Hematopoietic multipotent progenitor cell treated with erythropoietin and hydrocortisone succinate and interleukin-3 and kit ligand, for 15 days (in vitro differentiated cells): Measurements from ENCODE around the gene AKAP13.

Experiments
- DNase-seq: peaks from one replicate; pipeline ENCODE4 v3.0.0-alpha.2; 2015; ENCODE audit warnings: low spot score

AKAP13 gene

GRCh38 chr15:85706779-85707518, 326.5 kb downstream of the AKAP13 start:
- peak; percentile 61 for DNase-seq

- DNase-seq, result no peak
These were observed 327.3 kb downstream of the AKAP13 start for GRCh38 chr15:85707519-85708338.

GRCh38 chr15:85708402-85708941, 328.1 kb downstream of the AKAP13 start:
- no peak for DNase-seq

DNA sequence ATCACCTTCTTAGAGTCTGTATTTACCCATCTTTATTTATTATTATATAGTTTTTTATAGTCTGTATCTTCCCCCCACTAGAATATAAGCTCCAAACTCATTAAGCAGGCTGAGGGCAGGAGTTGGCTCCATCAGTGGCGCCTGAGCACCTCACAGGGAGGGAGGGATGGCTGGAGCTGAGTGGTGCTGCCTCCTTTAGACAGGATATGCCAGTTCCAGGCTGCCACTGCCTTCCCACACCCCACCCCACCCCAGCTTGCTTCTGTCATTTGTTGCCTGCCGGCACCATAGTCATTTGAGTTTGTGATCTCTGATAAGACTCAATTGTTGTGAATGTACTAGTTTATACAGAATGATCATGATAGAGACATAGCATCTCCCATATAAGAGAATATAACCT, 328.8 kb downstream of the AKAP13 start:
- no peak for DNase-seq

GRCh38 chr15:85710340-85710842, 330.0 kb downstream of the AKAP13 start:
- no peak for DNase-seq

DNA sequence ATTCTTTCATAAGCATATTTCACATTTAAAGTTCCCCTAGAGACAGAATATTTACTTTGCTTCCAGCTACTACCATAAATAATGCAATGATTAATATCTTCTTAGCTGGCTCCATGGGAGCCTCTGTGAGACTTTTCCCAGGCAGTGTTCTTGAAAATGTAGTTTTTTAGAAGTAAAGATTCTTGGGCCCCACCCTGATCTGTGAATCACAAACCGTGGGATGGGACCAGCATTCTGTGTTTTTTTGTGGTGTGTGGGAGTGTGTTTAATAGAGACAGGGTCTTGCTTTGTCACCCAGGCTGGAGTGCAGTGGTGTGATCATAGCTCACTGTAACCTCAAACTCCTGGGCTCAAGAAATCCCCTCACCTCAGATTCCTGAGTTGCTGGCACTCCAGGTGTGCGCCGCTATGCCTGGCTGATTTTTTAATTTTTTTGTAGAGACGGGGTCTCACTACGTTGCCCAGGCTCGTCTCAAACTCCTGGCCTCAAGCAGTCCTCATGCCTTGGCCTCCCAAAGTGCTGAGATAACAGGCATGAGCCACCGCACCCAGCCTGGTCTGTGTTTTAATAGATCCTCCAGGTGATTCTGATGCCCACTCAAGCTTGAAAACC, 331.3 kb downstream of the AKAP13 start:
- DNase-seq, result no peak

DNA sequence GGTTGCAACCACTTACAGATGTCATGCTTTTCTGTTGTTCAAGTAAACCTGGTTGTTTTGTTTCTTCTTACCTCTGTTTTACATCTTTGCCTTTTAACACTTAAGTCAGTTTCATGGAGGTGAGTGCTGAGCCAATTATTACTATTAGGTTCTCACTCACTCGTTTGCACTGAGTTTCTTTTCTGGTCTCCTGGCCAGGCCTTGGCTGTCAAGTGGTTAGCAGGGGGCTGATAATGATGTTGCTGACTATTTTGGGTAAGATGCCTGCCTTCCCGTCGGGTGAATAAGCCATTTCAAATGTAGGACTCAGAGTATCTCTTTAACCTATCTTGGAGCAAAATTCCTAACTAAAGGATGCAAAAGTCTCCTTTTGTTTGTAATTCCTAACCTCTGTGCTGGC, 335.9 kb downstream of the AKAP13 start:
- no peak for DNase-seq

- DNase-seq, result no peak
These were observed 336.8 kb downstream of the AKAP13 start for GRCh38 chr15:85717212-85717611.

- no peak for DNase-seq
These were observed 338.0 kb downstream of the AKAP13 start for GRCh38 chr15:85718271-85718971.

DNA sequence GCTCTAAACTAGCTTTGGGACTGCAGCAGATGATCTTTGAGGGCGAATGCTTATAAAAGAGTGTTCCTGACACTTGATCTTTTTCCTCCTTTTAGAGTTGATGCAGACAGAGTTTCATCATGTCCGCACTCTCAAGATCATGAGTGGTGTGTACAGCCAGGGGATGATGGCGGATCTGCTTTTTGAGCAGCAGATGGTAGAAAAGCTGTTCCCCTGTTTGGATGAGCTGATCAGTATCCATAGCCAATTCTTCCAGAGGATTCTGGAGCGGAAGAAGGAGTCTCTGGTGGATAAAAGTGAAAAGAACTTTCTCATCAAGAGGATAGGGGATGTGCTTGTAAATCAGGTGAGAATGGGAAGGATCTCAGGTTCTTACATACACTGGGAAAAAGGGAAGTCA, 338.6 kb downstream of the AKAP13 start:
- DNase-seq, result no peak

- no peak for DNase-seq
These were observed 342.2 kb downstream of the AKAP13 start for GRCh38 chr15:85722374-85723152.

GRCh38 chr15:85723960-85724945, 343.9 kb downstream of the AKAP13 start:
- DNase-seq, result no peak

DNA sequence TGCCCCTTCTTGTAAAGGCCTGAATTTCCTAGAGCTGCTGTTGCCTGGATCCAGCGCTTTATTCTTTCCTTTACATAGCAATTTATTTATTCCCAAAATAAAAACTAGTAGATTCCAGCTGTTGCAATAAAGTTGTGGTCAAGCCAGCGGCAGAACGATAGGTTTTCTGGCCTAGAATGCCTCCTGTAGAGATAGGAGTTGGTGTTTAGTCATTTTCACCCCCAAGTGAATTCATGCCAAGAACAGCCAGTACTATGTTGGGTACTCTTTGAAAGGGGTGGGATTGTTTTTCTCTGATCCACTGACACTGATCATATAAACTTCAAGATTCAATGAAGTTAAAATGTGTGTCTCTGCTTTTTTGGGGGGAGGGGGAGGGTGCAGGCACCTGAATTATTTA, 344.6 kb downstream of the AKAP13 start:
- DNase-seq, result no peak

- no peak for DNase-seq
These were observed 345.2 kb downstream of the AKAP13 start for GRCh38 chr15:85725564-85725963.

- no peak for DNase-seq
These were observed 346.1 kb downstream of the AKAP13 start for GRCh38 chr15:85726454-85726853.

DNA sequence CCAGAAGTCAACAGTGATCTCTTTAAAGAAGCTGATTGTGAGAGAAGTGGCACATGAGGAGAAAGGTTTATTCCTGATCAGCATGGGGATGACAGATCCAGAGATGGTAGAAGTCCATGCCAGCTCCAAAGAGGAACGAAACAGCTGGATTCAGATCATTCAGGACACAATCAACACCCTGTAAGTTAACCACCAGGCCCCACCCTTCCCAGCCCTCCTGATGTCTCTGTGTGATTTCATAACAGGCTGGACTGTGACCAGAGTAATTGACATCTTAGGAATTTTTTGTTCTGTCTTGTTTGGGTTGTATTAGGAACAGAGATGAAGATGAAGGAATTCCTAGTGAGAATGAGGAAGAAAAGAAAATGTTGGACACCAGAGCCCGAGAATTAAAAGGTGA, 346.7 kb downstream of the AKAP13 start:
- DNase-seq, result no peak

DNA sequence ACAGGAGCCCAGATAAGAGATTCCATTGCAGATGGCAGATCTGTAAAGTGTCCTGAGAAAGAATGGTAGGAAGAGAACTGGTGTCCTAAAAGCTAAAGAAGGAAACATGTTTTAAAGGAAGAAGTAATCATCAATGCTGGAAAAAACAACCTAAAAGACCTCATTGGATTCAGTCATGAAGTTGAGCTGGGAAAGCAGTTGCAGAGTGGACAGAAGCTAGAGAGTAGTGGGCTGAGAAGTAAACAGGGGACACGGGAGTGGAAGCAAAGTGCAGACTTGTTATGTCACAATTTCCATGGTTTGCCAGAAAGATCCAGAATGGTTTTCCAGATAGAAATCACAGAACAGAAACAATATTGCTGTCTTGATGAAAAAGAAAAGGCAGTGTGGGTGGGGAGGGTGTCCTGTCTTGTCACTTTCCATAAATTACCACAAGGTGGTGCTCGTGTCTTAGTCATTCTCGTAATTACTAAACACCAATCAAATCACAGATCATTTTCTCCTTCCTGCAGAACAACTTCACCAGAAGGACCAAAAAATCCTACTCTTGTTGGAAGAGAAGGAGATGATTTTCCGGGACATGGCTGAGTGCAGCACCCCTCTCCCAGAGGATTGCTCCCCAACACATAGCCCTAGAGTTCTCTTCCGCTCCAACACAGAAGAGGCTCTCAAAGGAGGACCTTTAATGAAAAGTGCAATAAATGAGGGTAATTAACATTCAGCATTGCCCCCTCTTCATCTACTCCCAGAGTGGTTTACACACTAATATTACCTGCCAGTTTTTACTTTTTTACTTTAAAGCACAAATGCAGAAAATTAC, 349.8 kb downstream of the AKAP13 start:
- DNase-seq, result peak; percentile 76

DNA sequence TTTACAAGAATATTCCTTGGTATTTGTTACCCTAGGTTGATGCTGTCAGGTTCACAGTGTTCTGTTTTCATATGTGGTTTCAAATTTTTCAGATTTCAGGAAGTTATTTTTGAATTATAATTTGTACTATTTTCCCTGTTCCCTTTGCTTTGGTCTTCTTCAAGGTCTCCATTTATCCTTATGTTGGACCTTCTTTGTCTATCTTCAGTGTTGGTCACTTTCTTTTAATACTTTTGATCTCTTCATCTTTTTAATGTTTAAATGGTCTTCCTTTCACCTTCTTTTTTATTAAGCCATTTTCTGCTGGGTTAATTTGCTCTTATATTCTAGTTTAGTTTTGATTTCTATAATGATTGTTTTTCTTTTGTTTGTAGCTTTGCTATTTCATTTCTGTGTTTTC, 353.0 kb downstream of the AKAP13 start:
- DNase-seq, result no peak

GRCh38 chr15:85737061-85737460, 356.7 kb downstream of the AKAP13 start:
- DNase-seq, result no peak
